Activated T-helper 2 cell treated with anti-CD3 and anti-CD28 coated beads, Interferon-gamma antibody, Interleukin-2, Interleukin-4, amounts not matched to agents 10 μg/mL and 5 μg/mL and 100 μg/mL, durations not matched to agents 14 hours and 24 hours and 36 hours (primary cell): ENCODE data around the gene ZBTB46. TPM values are rescaled to one million over a fixed set of nuclear protein-coding genes. Genes with fewer than 3 reads are reported as not detected.

ENCODE experiments used
- DNase-seq: peaks from one replicate; pipeline ENCODE4 v3.0.0; 2021; ENCODE audit warnings: low spot score
- H3K27ac Mint-ChIP-seq: one replicate; pipeline ENCODE4 v1.8.0; 2021; ENCODE audit warnings: mixed read lengths
- H3K27me3 Mint-ChIP-seq: one replicate; pipeline ENCODE4 v1.8.0; 2021; ENCODE audit warnings: low read depth, mixed read lengths
- H3K36me3 Mint-ChIP-seq: one replicate; pipeline ENCODE4 v1.8.0; 2021; ENCODE audit warnings: low read depth, mixed read lengths
- H3K4me1 Mint-ChIP-seq: one replicate; pipeline ENCODE4 v1.8.0; 2021; ENCODE audit warnings: low read depth, mixed read lengths
- H3K4me3 Mint-ChIP-seq: one replicate; pipeline ENCODE4 v1.8.0; 2021; ENCODE audit warnings: low read depth, mild to moderate bottlenecking, moderate library complexity, mixed read lengths
- H3K9me3 Mint-ChIP-seq: one replicate; pipeline ENCODE4 v1.8.0; 2021; ENCODE audit warnings: mixed read lengths
- intact Hi-C: fragments of 100-400 bp; cut with micrococcal nuclease; formaldehyde crosslinking; loops from one replicate; pipeline ENCODE4 v1.15.1; 2023
- total RNA-seq: library from RNA; stranded (reverse); gene quantifications from 2 replicates; pipeline ENCODE4 v1.2.3, GENCODE V29; 2022

The ZBTB46 gene
- total RNA-seq, 1 donor from 2014 or later = 1.1 TPM

DNA sequence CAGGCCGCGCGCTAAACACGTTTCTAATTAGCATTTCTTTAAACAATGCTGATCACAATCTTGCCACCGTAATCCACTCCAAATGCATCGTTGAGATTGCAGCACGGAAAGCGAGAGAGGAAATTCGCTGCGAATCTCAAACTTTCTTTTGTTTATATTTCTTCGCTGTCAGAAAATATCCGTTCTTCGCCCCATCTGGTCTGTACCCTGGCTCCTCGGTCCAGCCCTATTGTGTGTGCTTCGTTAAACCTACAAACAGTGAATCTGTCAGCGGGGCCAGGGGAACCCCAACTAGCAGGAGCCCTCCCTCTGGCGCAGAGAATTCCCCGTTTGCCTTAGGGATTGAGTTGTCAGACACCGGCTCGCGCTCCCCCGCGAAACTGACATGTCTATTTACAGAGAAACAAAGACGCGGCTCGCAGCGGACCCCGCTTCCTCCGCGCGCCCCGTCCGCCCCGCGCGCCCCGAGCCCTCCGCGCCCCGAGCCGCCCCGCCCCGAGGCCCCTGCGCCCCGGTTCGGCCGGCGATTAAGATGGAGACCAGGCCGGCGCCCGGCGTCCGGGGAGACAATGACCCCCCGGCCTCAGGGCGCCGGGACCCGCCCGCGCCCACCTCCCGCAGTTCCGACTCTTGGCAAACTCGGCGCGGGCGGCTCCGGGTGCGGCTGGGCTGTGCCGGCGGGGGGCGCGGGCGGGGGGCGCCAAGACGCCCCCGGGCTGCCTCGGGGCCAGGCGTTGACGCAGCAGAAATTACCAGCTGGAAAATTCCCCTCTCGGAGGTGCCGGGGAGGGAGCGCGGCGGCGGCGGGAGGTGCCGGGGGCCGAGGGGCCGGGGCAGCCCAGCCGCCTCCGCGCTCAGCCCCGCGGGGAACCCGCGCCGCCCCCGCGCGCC lies 874 bp downstream of the ZBTB46 start:
- Mint-ChIP-seq H3K36me3 (peaks cover 5% of the 10 kb centered on the region), H3K27ac (peak overlapping the region; percentile 60), H3K27me3 (peaks cover 42% of the 10 kb centered on the region), H3K4me1 (peaks cover 16% of the 10 kb centered on the region), H3K4me3 (peak overlapping the region; percentile 90), H3K9me3 (no peaks in the 10 kb centered on the region)
- intact Hi-C loops = no loop called here
- no peak for DNase-seq

DNA sequence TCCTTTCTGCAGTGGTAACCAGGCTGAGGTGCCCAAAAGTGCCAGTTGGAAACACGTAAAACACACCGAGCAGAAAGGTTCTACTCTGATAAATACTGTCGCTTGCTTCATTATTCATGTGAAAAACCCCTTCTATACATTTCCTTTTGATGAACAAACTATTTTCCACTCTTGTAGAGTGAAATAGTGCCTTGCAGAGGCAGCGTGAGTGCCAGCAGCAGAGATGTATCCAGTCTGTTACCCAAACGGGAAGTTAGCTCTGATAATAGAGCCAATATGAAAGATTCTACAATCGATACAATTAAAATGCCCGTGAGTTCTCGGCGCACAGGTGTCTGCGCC lies 1.5 kb downstream of the ZBTB46 start:
- DNase-seq = no peak
- H3K27me3 Mint-ChIP-seq = peaks cover 42% of the 10 kb centered on the region
- H3K9me3 Mint-ChIP-seq = no peaks in the 10 kb centered on the region
- H3K4me3 Mint-ChIP-seq = peak overlapping the region; percentile 90
- peak overlapping the region; percentile 60 for H3K27ac Mint-ChIP-seq
- peaks cover 16% of the 10 kb centered on the region for H3K4me1 Mint-ChIP-seq
- peaks cover 5% of the 10 kb centered on the region for H3K36me3 Mint-ChIP-seq
- intact Hi-C loops = no loop called here

DNA sequence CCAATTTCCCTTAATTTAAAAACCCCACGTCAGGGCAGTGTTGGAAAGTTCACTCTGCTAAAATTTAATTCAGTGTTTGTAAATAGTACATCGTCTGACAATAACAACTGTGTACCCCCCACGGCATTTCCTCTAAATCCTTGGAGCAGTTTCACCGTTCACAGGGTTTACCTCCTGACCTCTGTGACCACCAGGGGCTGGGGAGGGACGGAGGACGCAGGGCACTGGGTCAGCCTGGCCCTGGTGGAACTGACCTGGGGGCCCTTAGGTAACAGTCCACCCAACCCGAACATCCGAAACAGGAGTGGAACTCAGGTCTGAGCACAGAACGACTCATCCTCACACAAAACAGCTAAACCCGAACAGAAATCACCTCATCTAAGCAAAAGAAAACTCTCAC lies 2.1 kb downstream of the ZBTB46 start:
- Mint-ChIP-seq H3K36me3 (peaks cover 5% of the 10 kb centered on the region), H3K27ac (no peak overlapping the region), H3K9me3 (no peaks in the 10 kb centered on the region), H3K4me3 (no peak overlapping the region), H3K4me1 (peaks cover 16% of the 10 kb centered on the region), H3K27me3 (peaks cover 42% of the 10 kb centered on the region)
- intact Hi-C loops = no loop called here
- no peak for DNase-seq

GRCh38 chr20:63828545-63828944 lies 2.5 kb downstream of the ZBTB46 start:
- peaks cover 5% of the 10 kb centered on the region for H3K36me3 Mint-ChIP-seq
- DNase-seq = no peak
- intact Hi-C loops = no loop called here
- H3K27ac Mint-ChIP-seq = no peak overlapping the region
- peaks cover 16% of the 10 kb centered on the region for H3K4me1 Mint-ChIP-seq
- H3K27me3 Mint-ChIP-seq = peaks cover 40% of the 10 kb centered on the region
- no peaks in the 10 kb centered on the region for H3K9me3 Mint-ChIP-seq
- H3K4me3 Mint-ChIP-seq = no peak overlapping the region

GRCh38 chr20:63828124-63828523 lies 2.9 kb downstream of the ZBTB46 start:
- H3K36me3 Mint-ChIP-seq = peaks cover 5% of the 10 kb centered on the region
- intact Hi-C loops = no loop called here

DNA sequence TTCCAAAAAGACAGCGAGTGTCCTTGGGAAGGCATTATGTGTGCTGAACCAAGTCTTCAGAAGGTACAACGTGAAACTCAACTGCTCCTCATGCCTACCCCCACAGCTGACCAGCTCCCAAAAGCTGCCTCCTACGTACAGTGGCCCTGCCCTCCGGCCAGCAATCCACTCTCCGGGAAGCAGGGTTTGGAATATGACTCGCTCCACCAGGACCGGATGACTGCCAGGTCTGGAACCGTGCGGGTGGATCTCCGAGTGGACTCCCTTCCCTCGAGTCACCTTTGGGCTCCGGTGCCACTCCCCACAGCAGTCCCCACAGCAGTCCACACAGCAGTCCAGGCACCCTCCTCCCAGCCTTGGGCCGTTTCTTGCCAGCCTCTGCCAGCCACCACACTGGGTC lies 4.3 kb downstream of the ZBTB46 start:
- DNase-seq = no peak
- H3K27me3 Mint-ChIP-seq = peaks cover 39% of the 10 kb centered on the region

More at GRCh38 chr20:63828124-63828523, 2.9 kb downstream of the ZBTB46 start:
- Mint-ChIP-seq H3K4me3 (no peak overlapping the region), H3K9me3 (no peaks in the 10 kb centered on the region), H3K27ac (no peak overlapping the region), H3K4me1 (peaks cover 16% of the 10 kb centered on the region), H3K27me3 (peaks cover 39% of the 10 kb centered on the region)
- no peak for DNase-seq

DNA sequence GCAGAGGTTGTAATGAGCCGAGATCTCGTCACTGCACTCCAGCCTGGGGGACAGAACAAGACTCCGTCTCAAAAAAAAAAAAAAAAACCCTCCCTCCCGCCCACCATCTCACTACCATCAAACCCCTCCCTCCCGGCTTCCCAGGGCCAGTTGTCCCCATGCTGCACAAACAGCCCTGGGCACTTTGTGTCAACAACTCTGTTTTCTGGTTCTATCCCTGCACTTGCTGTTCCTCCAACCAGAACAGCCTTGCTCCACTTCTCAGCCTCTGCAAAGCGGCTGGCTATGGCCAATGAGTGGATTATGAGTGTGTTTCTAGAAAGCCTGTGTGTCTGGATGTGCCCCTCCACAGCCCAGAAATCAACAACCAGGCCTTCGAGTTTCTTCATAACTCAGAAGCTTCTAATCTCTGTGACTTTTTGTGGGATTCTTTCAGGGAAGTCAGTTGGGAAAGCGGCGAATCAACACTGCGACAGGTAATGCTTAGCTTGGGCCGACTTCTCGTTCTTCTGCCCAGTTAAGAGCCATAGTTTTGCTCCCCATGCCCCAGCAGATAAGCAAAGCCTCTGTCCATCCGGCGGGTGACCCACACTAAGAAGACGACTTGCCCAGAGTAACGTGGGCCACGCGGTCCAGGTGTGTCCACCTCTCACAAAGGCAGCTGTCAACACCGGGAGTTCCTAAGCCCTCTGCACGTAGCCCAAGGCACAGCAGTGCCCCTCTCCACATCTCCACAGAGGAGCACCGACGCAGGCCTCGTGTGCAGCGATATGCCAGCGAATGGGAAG lies 5.5 kb downstream of the ZBTB46 start:
- Mint-ChIP-seq H3K9me3 (no peaks in the 10 kb centered on the region), H3K4me1 (peaks cover 16% of the 10 kb centered on the region), H3K27ac (no peak overlapping the region), H3K27me3 (peaks cover 39% of the 10 kb centered on the region), H3K36me3 (peaks cover 5% of the 10 kb centered on the region), H3K4me3 (no peak overlapping the region)
- intact Hi-C loops = no loop called here
- no peak for DNase-seq

More for the DNA sequence above, 4.3 kb downstream of the ZBTB46 start:
- Mint-ChIP-seq H3K36me3 (peaks cover 5% of the 10 kb centered on the region), H3K27ac (no peak overlapping the region), H3K4me3 (no peak overlapping the region), H3K9me3 (no peaks in the 10 kb centered on the region), H3K4me1 (peaks cover 16% of the 10 kb centered on the region)
- intact Hi-C loops = no loop called here

DNA sequence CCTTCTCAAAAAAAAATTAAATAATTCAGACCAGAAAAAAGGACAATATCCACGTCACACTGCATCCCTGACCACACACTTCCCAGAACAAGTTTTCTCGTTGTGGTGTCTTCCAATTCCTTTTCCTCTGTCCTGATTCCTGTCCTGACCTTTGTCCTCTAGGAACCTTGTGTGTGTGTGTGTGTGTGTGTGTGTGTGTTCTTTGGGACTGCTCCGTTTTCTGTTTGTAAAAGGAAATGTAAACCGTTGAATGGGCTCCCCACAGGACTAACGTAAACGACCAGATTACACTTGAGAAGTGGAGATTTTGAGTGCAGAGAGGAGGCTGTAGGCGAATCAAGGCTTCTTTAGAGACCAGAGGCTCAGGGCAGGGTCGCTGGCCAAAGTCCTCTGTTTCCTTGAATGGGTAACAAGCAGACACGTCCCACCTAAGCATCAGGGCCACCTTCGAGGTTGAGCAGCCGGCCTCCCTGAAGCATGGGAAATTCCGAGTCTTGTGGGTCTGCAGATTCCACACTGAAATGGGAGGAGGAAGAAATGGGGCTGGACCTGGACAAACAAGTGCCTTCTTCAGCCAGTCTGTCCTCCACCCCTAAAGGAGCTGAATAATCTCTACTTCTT lies 7.3 kb downstream of the ZBTB46 start:
- H3K27me3 Mint-ChIP-seq = peaks cover 25% of the 10 kb centered on the region

GRCh38 chr20:63822276-63822696 lies 8.8 kb downstream of the ZBTB46 start:
- Mint-ChIP-seq H3K4me3 (no peak overlapping the region), H3K4me1 (peaks cover 4% of the 10 kb centered on the region), H3K27me3 (peaks cover 16% of the 10 kb centered on the region), H3K9me3 (no peaks in the 10 kb centered on the region), H3K27ac (no peak overlapping the region), H3K36me3 (no peaks in the 10 kb centered on the region)
- DNase-seq = no peak
- intact Hi-C loops = no loop called here

More for the DNA sequence above, 7.3 kb downstream of the ZBTB46 start:
- Mint-ChIP-seq H3K4me1 (peaks cover 4% of the 10 kb centered on the region), H3K27ac (no peak overlapping the region), H3K9me3 (no peaks in the 10 kb centered on the region), H3K4me3 (no peak overlapping the region), H3K36me3 (no peaks in the 10 kb centered on the region)
- no peak for DNase-seq
- intact Hi-C loops = no loop called here

- intact Hi-C loops = no loop called here
- H3K36me3 Mint-ChIP-seq = no peaks in the 10 kb centered on the region
These were observed 9.3 kb downstream of the ZBTB46 start for GRCh38 chr20:63821811-63822210.

GRCh38 chr20:63819224-63819921 lies 11.7 kb downstream of the ZBTB46 start:
- intact Hi-C loops = no loop called here
- no peaks in the 10 kb centered on the region for H3K36me3 Mint-ChIP-seq

More at GRCh38 chr20:63821811-63822210, 9.3 kb downstream of the ZBTB46 start:
- DNase-seq = no peak
- Mint-ChIP-seq H3K27me3 (peaks cover 13% of the 10 kb centered on the region), H3K27ac (no peak overlapping the region), H3K9me3 (no peaks in the 10 kb centered on the region), H3K4me1 (peaks cover 4% of the 10 kb centered on the region), H3K4me3 (no peak overlapping the region)

GRCh38 chr20:63815615-63816253 lies 15.3 kb downstream of the ZBTB46 start:
- no peaks in the 10 kb centered on the region for H3K4me1 Mint-ChIP-seq
- H3K9me3 Mint-ChIP-seq = no peaks in the 10 kb centered on the region
- no peak for DNase-seq
- H3K4me3 Mint-ChIP-seq = no peak overlapping the region
- intact Hi-C loops = no loop called here
- no peaks in the 10 kb centered on the region for H3K27me3 Mint-ChIP-seq
- H3K36me3 Mint-ChIP-seq = no peaks in the 10 kb centered on the region
- no peak overlapping the region for H3K27ac Mint-ChIP-seq

More at GRCh38 chr20:63819224-63819921, 11.7 kb downstream of the ZBTB46 start:
- Mint-ChIP-seq H3K4me1 (no peaks in the 10 kb centered on the region), H3K9me3 (no peaks in the 10 kb centered on the region), H3K4me3 (no peak overlapping the region), H3K27ac (no peak overlapping the region), H3K27me3 (peaks cover 3% of the 10 kb centered on the region)
- no peak for DNase-seq
